ENCODE results near the gene TIMP2.

The TIMP2 gene

DNA sequence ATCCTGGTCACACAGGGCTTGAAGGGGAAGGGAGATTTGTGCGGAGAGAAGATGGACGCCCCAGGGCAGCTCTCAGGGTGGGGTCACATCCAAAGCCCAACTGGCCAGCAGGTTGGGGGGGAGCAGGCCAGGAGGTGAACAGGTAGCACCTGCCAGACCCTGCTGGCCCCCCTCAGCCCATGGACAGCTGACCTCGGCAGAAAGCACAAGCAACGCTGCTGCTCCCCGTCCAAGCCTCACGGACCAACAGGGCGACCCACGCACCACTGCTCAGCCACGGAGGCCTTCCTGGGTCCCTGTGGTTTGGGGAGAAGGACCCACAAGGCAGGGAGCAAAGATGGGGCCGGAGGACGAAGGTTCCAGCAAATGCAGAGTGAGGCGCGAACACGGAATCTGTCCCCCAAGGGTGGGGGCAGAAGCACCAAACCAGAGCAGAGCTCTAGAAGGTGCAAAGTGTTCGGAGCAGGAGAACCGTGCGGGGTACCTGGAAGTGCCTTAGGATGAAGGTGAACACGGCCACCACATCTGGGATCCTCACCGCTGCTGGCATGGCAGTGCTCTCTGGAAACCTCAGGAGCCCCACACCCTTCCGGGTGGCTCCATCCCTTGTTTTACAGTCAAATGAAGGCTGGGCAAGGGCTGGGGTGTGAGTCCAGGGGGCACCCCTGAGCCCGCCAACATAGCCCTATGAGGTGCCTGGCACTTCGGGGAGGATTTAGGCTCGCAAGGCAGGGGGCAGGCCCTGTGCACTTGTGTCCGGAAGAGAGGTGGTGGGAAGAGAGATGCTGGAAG is 40.1 kb downstream of the TIMP2 start:
- TF ChIP-seq, protein P1, sequence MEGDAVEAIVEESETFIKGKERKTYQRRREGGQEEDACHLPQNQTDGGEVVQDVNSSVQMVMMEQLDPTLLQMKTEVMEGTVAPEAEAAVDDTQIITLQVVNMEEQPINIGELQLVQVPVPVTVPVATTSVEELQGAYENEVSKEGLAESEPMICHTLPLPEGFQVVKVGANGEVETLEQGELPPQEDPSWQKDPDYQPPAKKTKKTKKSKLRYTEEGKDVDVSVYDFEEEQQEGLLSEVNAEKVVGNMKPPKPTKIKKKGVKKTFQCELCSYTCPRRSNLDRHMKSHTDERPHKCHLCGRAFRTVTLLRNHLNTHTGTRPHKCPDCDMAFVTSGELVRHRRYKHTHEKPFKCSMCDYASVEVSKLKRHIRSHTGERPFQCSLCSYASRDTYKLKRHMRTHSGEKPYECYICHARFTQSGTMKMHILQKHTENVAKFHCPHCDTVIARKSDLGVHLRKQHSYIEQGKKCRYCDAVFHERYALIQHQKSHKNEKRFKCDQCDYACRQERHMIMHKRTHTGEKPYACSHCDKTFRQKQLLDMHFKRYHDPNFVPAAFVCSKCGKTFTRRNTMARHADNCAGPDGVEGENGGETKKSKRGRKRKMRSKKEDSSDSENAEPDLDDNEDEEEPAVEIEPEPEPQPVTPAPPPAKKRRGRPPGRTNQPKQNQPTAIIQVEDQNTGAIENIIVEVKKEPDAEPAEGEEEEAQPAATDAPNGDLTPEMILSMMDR (IDR thresholded peaks at IDR 0.05; ENCODE audit: low read depth, low read length) = no peak
- no peak overlapping the region for H3K4me3 ChIP-seq (ENCODE audit: low read depth, low read length)

DNA sequence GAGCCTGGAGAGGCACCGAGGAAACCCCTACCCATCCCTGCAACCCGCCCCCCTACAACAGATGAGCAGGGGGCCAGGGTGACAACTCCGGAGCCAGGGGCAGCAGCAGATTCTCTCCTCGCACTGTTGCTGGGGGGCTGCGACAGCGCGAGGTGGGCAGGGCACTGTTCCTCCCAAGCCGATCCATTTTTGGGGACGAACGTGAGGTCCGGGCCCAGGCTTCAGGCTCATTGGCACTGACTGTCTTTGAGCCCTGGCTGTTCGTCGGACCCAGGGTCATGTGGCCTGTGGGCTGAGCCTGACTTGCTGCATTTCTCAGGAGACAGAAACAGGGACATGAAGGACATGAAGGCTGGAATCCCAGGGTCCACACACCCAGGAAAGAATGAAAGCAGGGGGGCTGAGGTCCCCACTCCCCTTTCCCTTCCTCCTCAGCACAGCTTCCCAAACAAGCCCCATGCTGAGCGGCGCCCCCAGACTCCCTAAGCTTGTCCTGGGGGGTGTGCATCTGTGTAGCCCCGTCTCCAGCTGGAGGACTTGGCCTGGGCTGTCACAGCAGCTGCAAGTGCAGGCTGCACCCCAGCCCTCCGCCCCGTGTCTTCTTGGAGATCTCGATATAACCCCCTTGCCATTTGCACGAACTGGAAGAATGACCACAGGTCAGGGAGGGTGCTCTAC is 40.9 kb downstream of the TIMP2 start:
- H3K4me3 ChIP-seq (ENCODE audit: low read depth, low read length) = peak overlapping the region; percentile 39
- TF ChIP-seq, protein P1 (IDR thresholded peaks at IDR 0.05; ENCODE audit: low read depth, low read length) = no peak

DNA sequence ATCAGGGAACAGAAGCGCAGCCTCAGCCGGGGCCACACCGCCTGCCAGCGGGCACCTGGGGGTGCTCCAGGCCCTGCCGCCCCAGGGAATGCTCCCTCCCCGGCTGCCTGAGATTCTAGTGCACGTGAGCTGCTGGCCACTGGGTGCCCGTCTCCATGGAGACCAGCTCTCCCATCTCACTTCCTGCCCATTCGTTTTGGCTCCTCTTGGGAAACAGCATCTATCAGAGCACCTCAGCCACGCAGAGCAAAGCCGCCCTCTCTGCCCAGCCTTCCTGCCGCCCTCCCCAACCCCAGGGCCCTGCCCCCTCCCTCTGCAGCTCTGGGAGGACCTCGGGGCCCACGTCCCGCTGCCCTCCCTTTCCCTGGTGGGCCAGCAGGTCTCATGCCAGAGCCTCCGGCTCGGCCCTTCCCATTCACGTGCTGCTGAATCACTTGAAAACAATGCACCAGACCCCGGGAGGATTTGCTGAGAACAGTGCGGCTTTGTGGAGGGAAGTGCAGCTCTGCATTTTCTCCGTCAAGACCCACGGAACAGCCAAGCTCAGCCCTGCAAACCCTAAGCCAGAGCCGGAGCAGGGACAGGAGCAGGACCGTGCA is 41.6 kb downstream of the TIMP2 start:
- peak overlapping the region; percentile 39 for H3K4me3 ChIP-seq (ENCODE audit: low read depth, low read length)
- TF ChIP-seq, protein P1 (IDR thresholded peaks at IDR 0.05; ENCODE audit: low read depth, low read length) = no peak

DNA sequence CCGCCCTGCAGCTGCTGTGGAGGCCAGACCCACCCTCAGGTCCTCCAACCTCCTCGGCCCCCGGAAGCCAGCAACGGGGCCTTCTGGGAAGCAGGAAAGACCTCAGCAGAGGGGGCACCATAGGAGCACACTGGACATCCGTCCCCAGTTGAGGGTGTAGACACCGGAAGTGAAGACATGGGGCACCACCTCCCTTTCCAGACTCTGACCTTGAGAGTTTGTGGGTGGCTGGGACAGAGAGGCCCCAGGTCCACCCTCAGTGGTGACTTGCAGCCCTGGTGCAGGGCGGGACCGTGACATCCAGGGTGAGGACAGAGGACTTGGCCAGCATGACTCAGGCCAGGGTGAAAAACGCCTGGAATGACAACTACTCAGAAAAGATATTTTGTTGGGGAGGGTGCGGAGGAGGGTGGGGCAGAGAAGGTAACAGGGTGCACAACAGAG is 42.1 kb downstream of the TIMP2 start:
- peak overlapping the region; percentile 39 for H3K4me3 ChIP-seq (ENCODE audit: low read depth, low read length)
- TF ChIP-seq, protein P1 (IDR thresholded peaks at IDR 0.05; ENCODE audit: low read depth, low read length) = no peak

DNA sequence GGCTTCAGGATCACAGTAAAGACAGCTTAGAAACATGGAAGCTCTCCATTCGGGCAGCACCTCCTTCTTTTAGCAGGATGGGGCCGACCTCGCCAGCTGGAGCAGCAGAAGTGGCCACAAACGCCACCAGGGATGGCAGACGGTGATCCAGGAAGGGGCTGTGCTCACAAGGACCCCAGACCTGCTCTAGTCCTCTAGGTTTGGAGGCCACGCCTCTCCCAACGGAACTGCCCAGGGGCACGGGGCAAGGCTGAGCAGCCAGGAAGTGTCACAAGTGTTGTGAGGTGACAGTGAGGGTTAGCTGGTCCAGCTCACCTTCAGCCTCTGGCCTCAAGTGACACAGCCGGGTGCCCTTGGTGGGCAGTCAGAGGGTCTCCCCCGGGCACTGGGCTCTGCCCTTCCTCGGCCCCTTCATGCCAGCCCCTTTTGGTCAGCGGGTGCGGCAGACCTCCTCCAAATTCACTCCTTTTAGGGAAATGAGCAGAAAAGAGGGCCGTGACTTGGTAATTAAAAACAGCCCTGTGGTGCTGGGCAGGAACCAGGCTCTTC is 42.6 kb downstream of the TIMP2 start:
- TF ChIP-seq, protein P1 (IDR thresholded peaks at IDR 0.05; ENCODE audit: low read depth, low read length) = no peak
- no peak overlapping the region for H3K4me3 ChIP-seq (ENCODE audit: low read depth, low read length)

DNA sequence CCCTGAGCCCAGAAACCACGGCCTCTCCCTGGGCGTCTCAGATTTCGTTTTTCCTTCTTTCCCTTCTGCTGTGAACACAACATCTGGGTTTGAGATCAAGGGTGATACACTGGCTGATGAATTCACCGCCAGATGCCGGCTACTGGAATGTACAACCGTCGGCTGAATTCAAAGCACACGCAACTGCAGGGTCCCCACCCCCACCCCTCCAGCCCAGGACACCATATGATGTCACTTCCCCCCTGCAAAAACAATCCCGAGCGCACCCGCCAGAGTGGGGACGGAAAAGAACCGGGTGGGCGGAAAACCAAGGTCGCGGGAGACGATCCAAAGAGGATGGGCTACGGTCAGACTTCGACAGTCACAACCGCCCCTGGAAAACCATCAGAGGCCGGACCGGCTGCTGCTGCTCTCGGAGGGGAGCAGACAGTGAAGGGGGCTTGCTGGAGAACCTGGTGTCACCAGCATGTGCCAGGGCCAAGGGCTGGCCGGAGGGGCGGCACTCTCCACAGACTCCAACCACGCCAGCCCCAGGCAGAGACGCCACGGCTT is 45.5 kb downstream of the TIMP2 start:
- TF ChIP-seq, protein P1 (IDR thresholded peaks at IDR 0.05; ENCODE audit: low read depth, low read length) = no peak
- peak overlapping the region; percentile 41 for H3K4me3 ChIP-seq (ENCODE audit: low read depth, low read length)

Data from WI38 (cell line).